ENCODE measurements around the gene PIGH. TPM values are rescaled to one million over a fixed set of nuclear protein-coding genes. Genes with fewer than 3 reads are reported as not detected.

The PIGH gene
- polyA plus RNA-seq, 1 of the 3 experiments (the other 2 are of a cell fraction), result 23.6 TPM

DNA sequence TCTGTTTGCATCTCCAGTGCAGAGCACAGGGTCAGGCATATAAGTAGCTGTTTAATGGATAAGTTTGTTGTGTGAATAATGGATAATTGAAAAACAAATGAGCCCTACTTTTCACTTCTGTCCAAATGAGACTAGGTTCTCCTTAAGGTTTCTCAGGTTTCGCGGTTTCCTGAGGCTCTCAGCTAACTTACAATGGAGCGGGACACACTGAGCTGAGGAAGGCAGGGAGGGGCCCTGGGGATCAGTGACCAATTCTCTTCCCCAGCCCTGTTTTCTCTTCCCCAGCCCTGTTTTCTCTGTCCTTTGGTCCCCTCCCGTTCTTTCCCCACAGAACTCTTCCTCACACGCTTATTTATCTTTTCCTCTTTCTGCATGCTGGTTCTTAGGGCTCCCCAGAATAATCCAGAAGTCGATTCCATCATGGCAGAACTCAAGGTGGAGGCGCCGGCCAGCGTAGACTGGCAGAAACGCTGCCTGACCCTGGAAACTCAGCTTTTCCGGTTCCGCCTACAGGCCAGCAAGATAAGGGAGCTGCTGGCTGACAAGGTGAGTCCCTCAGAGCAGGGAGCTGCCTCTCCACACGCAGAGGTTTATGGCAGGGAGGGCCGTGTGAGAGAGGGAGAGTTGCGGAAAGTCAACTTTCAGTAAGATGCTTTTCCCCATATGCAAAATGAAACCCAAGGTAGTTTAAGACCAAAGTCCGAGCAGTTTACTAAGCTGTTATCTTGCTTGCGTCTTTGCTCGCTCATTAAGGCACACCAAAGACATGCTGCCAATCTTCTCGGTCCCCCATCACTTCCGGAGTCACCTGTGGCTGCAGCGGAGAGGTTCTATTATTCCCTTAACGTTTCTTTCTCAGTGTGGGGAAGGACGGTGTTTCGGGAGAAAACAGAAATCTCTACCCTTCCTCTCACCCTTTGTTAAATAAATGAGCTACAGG, 58.4 kb downstream of the PIGH start:
- ChIA-PET CTCF (interaction anchor here (1.2 to 3.4 kb wide), 4 partner anchors 15 to 163 kb away, joined by 5 to 22 read pairs (median 6); no protein-coding TSS in a partner anchor), POLR2A (no interaction called here)
- 0 out of 2 replicates have a peak, but pooled peaks cover 4% of the 10 kb centered on the region for H3K27me3 ChIP-seq (ENCODE audit: insufficient read depth)
- no peaks in the 10 kb centered on the region for H4K20me1 ChIP-seq (ENCODE audit: insufficient read depth)
- H3K27ac ChIP-seq (ENCODE audit: low read depth in 2 of 2, low read length in 1 of 2), result no peak overlapping the region
- H3F3A ChIP-seq (replicated peaks; ENCODE audit: insufficient read depth), result no peaks in the 10 kb centered on the region
- H3K9ac ChIP-seq, result no peak overlapping the region
- 84% methylated on average over 24 of the region's 24 CpGs for WGBS (ENCODE audit: low lambda C conversion rate)
- H3K4me3 ChIP-seq (ENCODE audit: low read depth in 2 of 2, low read length in 1 of 2), result no peak overlapping the region
- no peak for DNase-seq
- H2AFZ ChIP-seq (ENCODE audit: low read depth), result no peak overlapping the region
- no peaks in the 10 kb centered on the region for H3K9me2 ChIP-seq
- H3K79me2 ChIP-seq (ENCODE audit: insufficient read depth), result no peaks in the 10 kb centered on the region
- no peaks in the 10 kb centered on the region for H3K9me3 ChIP-seq
- no peak overlapping the region for H3K4me2 ChIP-seq
- no peaks in the 10 kb centered on the region for H3K4me1 ChIP-seq (ENCODE audit: control insufficient read depth in 1 of 2, insufficient read depth in 2 of 2, low read depth in 1 of 2, low read length in 1 of 2)
- no peaks in the 10 kb centered on the region for H3K36me3 ChIP-seq (replicated peaks in 1 of 2; ENCODE audit: control insufficient read depth in 1 of 2, insufficient read depth in 2 of 2, low read length in 1 of 2)
- TF ChIP-seq MXI1 (IDR thresholded peaks at IDR 0.05; ENCODE audit: low read depth, low read length), result no peak
- TF ChIP-seq YY1 (IDR thresholded peaks at IDR 0.05; ENCODE audit: low read depth), result no peak
- no peak for TF ChIP-seq TCF12 (IDR thresholded peaks at IDR 0.05)
- no peak for TF ChIP-seq JUND (IDR thresholded peaks at IDR 0.05)
- TF ChIP-seq, protein P1, sequence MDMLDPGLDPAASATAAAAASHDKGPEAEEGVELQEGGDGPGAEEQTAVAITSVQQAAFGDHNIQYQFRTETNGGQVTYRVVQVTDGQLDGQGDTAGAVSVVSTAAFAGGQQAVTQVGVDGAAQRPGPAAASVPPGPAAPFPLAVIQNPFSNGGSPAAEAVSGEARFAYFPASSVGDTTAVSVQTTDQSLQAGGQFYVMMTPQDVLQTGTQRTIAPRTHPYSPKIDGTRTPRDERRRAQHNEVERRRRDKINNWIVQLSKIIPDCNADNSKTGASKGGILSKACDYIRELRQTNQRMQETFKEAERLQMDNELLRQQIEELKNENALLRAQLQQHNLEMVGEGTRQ (IDR thresholded peaks at IDR 0.05; ENCODE audit: borderline replicate concordance, low read depth, low read length), result no peak
- TF ChIP-seq FOSL2 (IDR thresholded peaks at IDR 0.05; ENCODE audit: borderline replicate concordance, low read depth), result no peak
- TF ChIP-seq RCOR1 (IDR thresholded peaks at IDR 0.05; ENCODE audit: low read length), result no peak
- TF ChIP-seq RAD21 (IDR thresholded peaks at IDR 0.05; ENCODE audit: low read length), result no peak
- TF ChIP-seq NFIC (IDR thresholded peaks at IDR 0.05; ENCODE audit: borderline replicate concordance), result no peak
- TF ChIP-seq FOXM1 (IDR thresholded peaks at IDR 0.05; ENCODE audit: low read depth), result no peak
- TF ChIP-seq ZBTB33 (IDR thresholded peaks at IDR 0.05; ENCODE audit: borderline replicate concordance, low read depth), result no peak
- no peak for TF ChIP-seq EP300 (IDR thresholded peaks at IDR 0.05; ENCODE audit: borderline replicate concordance in 1 of 2, low read depth in 1 of 2, low read length in 1 of 2)
- TF ChIP-seq, protein P2, sequence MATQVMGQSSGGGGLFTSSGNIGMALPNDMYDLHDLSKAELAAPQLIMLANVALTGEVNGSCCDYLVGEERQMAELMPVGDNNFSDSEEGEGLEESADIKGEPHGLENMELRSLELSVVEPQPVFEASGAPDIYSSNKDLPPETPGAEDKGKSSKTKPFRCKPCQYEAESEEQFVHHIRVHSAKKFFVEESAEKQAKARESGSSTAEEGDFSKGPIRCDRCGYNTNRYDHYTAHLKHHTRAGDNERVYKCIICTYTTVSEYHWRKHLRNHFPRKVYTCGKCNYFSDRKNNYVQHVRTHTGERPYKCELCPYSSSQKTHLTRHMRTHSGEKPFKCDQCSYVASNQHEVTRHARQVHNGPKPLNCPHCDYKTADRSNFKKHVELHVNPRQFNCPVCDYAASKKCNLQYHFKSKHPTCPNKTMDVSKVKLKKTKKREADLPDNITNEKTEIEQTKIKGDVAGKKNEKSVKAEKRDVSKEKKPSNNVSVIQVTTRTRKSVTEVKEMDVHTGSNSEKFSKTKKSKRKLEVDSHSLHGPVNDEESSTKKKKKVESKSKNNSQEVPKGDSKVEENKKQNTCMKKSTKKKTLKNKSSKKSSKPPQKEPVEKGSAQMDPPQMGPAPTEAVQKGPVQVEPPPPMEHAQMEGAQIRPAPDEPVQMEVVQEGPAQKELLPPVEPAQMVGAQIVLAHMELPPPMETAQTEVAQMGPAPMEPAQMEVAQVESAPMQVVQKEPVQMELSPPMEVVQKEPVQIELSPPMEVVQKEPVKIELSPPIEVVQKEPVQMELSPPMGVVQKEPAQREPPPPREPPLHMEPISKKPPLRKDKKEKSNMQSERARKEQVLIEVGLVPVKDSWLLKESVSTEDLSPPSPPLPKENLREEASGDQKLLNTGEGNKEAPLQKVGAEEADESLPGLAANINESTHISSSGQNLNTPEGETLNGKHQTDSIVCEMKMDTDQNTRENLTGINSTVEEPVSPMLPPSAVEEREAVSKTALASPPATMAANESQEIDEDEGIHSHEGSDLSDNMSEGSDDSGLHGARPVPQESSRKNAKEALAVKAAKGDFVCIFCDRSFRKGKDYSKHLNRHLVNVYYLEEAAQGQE (IDR thresholded peaks at IDR 0.05; ENCODE audit: low read depth, low read length), result no peak
- no peak for TF ChIP-seq USF1 (IDR thresholded peaks at IDR 0.05; ENCODE audit: borderline replicate concordance, low read depth)
- TF ChIP-seq TEAD4 (IDR thresholded peaks at IDR 0.05; ENCODE audit: borderline replicate concordance, insufficient read depth), result no peak
- no peak for TF ChIP-seq MAX (IDR thresholded peaks at IDR 0.05; ENCODE audit: low read depth)
- TF ChIP-seq GATA2 (CRISPR knock-in tag; IDR thresholded peaks at IDR 0.05), result no peak
- no peak for TF ChIP-seq IRF3 (IDR thresholded peaks at IDR 0.05; ENCODE audit: low read depth, low read length)
- no peak for TF ChIP-seq FOXJ3 (CRISPR knock-in tag; IDR thresholded peaks at IDR 0.05)
- TF ChIP-seq SIN3A (IDR thresholded peaks at IDR 0.05; ENCODE audit: borderline replicate concordance, low read depth, low read length), result no peak
